B cell (primary cell): ENCODE data around the gene ZIC4. TPM values are rescaled to one million over a fixed set of nuclear protein-coding genes. Genes with fewer than 3 reads are reported as not detected.

ENCODE experiments used
- ATAC-seq: fragments of 200-7000 bp; cut with Tn5 transposase; one replicate; pipeline ENCODE4 v1.10.0; 2021; ENCODE audit warnings: low read depth, mild to moderate bottlenecking, moderate number of reproducible peaks, moderate library complexity
- CTCF ChIA-PET: fragments of 350-600 bp; sonication (Branson Sonifier 250); formaldehyde crosslinking; loops from one replicate; lab custom pipeline; 2021; ENCODE audit warnings: antibody characterized with exemption, inconsistent platforms; lab: Charles Lee
- POLR2A ChIA-PET: fragments of 350-600 bp; sonication (Branson Sonifier 250); formaldehyde crosslinking; loops from one replicate; lab custom pipeline; 2021; ENCODE audit warnings: antibody characterized with exemption; lab: Charles Lee
- DNase-seq: peaks from one replicate; pipeline ENCODE4 v3.0.0; 2013
- H2AFZ ChIP-seq: 2 replicates; pipeline ENCODE4 v1.6.1; 2012; ENCODE audit warnings: mild to moderate bottlenecking, low read depth, low read length; ENCODE audit not compliant: insufficient read depth, poor library complexity, severe bottlenecking
- H3K27ac ChIP-seq, 2 donors: 1 replicate in 1 of 2; 2 replicates in 1 of 2; pipeline ENCODE4 v1.5.1; 2012 to 2013; ENCODE audit warnings: low read length in 2 of 2, mild to moderate bottlenecking in 2 of 2, moderate library complexity in 1 of 2
- H3K27me3 ChIP-seq, 4 experiments: fragments of 200-600 bp in 1 of 4; sonication (generic) in 1 of 4; replicated peaks in 1 of 4; 1 replicate in 2 of 4; 2 replicates in 2 of 4; pipeline versions ENCODE4 v1.6.1 to v1.7.0; 2013 to 2016; ENCODE audit warnings: low read length in 3 of 4, mild to moderate bottlenecking in 2 of 4, mixed read lengths in 1 of 4, moderate library complexity in 1 of 4; ENCODE audit not compliant: insufficient read depth in 4 of 4, control insufficient read depth in 3 of 4; ENCODE audit errors: control extremely low read depth in 1 of 4
- H3K36me3 ChIP-seq, 2 experiments: replicated peaks in 1 of 2; 1 replicate in 1 of 2; 2 replicates in 1 of 2; pipeline versions ENCODE4 v1.6.1 to v1.7.1; 2013; ENCODE audit warnings: low read length in 1 of 2; ENCODE audit not compliant: insufficient read depth in 2 of 2, control insufficient read depth in 1 of 2; ENCODE audit errors: control extremely low read depth in 1 of 2, extremely low read depth in 1 of 2
- H3K4me1 ChIP-seq, 2 donors: fragments of 200-600 bp in 1 of 2; sonication (generic) in 1 of 2; 1 replicate in 1 of 2; 2 replicates in 1 of 2; pipeline versions ENCODE4 v1.5.1 to v1.6.1; 2013 to 2017; ENCODE audit warnings: low read length in 2 of 2; ENCODE audit not compliant: control insufficient read depth in 2 of 2, insufficient read depth in 2 of 2
- H3K4me2 ChIP-seq: replicated peaks from 2 replicates; pipeline ENCODE3; 2012; ENCODE audit warnings: mild to moderate bottlenecking, low read depth, low read length; ENCODE audit not compliant: poor library complexity, severe bottlenecking
- H3K4me3 ChIP-seq, 5 experiments: fragments of 200-600 bp in 1 of 5; sonication (generic) in 1 of 5; 1 replicate in 3 of 5; 2 replicates in 2 of 5; pipeline versions ENCODE4 v1.5.1 to v1.7.0; 2011 to 2016; ENCODE audit warnings: low read length in 4 of 5, mild to moderate bottlenecking in 4 of 5, low read depth in 2 of 5, control low read depth in 1 of 5, moderate library complexity in 1 of 5; ENCODE audit not compliant: insufficient read depth in 1 of 5; ENCODE audit errors: control extremely low read depth in 1 of 5, extremely low read depth in 1 of 5
- H3K79me2 ChIP-seq: fragments of 200-600 bp; sonication (generic); one replicate; pipeline ENCODE4 v1.6.0; 2016; ENCODE audit warnings: low read length; ENCODE audit not compliant: control insufficient read depth, insufficient read depth
- H3K9ac ChIP-seq: fragments of 200-600 bp; sonication (generic); 2 replicates; pipeline ENCODE4 v1.6.1; 2017; ENCODE audit warnings: mild to moderate bottlenecking, low read length, moderate library complexity
- H3K9me3 ChIP-seq, 3 donors: one replicate each; pipeline versions ENCODE4 v1.6.1 to v1.7.1; 2013; ENCODE audit warnings: low read length in 2 of 3; ENCODE audit not compliant: control insufficient read depth in 2 of 3, insufficient read depth in 1 of 3; ENCODE audit errors: control extremely low read depth in 1 of 3
- H4K20me1 ChIP-seq: 2 replicates; pipeline ENCODE4 v1.6.0; 2012; ENCODE audit warnings: mild to moderate bottlenecking, low read length; ENCODE audit not compliant: insufficient read depth, control insufficient read depth, poor library complexity, severe bottlenecking
- H3K27ac Mint-ChIP-seq: one replicate; pipeline ENCODE4 v1.8.0; 2021; ENCODE audit warnings: mixed read lengths
- H3K27me3 Mint-ChIP-seq: one replicate; pipeline ENCODE4 v1.8.0; 2021; ENCODE audit warnings: mixed read lengths
- H3K4me1 Mint-ChIP-seq: one replicate; pipeline ENCODE4 v1.8.0; 2021; ENCODE audit warnings: mixed read lengths
- H3K4me3 Mint-ChIP-seq: one replicate; pipeline ENCODE4 v1.8.0; 2021; ENCODE audit warnings: mixed read lengths
- H3K9me3 Mint-ChIP-seq: one replicate; pipeline ENCODE4 v1.8.0; 2022; ENCODE audit warnings: mixed read lengths; ENCODE audit not compliant: insufficient read depth
- EZH2 ChIP-seq: IDR thresholded peaks from 2 replicates; pipeline ENCODE4 v1.6.1; 2012; ENCODE audit warnings: borderline replicate concordance, low read depth, mild to moderate bottlenecking, moderate library complexity, low read length; ENCODE audit not compliant: insufficient read depth, poor library complexity, severe bottlenecking
- WGBS: methylation state at CpG from one replicate; pipeline ENCODE4 v1.1.5; 2013; ENCODE audit warnings: missing lambda C conversion rate; ENCODE audit not compliant: insufficient coverage; 5-methylcytosine and 5-hydroxymethylcytosine counted together
- intact Hi-C: fragments of 100-400 bp; cut with micrococcal nuclease; formaldehyde crosslinking; loops from one replicate; pipeline ENCODE4 v1.10.0; 2022
- polyA plus RNA-seq: library from polyadenylated mRNA; depleted of rRNA; stranded (reverse); fragments of >200 nt; gene quantifications from 2 replicates; pipeline ENCODE4 v1.2.3, GENCODE V29; 2012
- total RNA-seq, 2 donors: library from RNA; stranded (reverse); fragments of 120-200 nt in 1 of 2; gene quantifications; 1 replicate in 1 of 2; 2 replicates in 1 of 2; pipeline versions ENCODE4 v1.2.3 to v1.2.4, GENCODE V29; 2013 to 2022
- TF ChIP-seq, protein P1 (sequence below): fragments of 200-600 bp; IDR thresholded peaks from one replicate; pipeline ENCODE4 v1.8.0; 2022; ENCODE audit warnings: antibody characterized with exemption, mild to moderate bottlenecking

The ZIC4 gene
- total and polyA plus RNA-seq, 2 donors (not counting 1 experiment from before 2014, with no cell fraction given), result not detected

DNA sequence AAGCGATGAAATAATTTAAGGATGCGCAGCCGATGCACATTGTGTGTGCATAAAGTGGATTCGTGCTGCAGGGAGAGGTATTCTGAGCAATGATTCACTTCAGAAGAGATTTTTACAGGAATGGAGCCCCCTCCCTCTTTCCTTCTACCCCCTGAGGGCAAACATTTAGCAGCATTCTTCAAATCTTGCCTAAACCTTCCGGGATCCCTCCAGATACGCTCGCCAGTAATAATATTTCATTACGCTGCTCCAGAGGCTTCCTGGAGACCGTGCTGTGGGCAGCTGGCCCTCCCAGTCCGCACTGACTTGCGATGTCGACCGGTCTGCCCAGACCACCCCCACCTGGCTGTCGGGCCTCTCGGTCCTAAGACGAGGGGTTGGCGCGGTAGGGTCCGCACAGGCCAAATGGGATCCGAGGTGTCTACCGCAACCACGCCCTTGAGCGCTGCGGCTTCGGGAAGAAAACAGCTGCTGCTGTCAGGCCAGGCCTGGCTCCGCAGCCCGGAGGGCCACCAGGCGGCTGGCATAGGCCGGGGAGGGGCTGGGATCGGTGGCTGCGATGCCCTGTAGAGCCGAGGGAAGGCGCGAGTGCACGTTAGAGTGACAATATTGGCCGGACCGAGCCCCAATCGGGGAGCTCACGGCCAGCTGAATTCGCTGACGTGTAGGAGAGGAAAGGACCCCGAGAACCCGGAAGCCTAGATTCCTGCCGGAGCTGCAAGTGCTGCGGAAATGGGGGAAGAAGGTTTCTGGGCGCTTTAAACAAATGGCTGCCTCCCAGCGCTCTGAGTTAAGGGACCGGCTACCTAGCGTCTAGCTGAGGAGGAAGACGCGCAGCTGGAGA, 14.3 kb downstream of the ZIC4 start:
- H3K4me2 ChIP-seq, result no peak overlapping the region
- no peaks in the 10 kb centered on the region for H3K36me3 ChIP-seq
- no peak overlapping the region for H3K27ac ChIP-seq
- peaks cover 0 to 74% (median 40%) of the 10 kb centered on the region in 4 experiments for H3K27me3 ChIP-seq
- H3K27ac Mint-ChIP-seq, result no peak overlapping the region
- POLR2A ChIA-PET, result no interaction called here
- intact Hi-C loops, result no loop called here
- H3K27me3 Mint-ChIP-seq, result peaks cover 68% of the 10 kb centered on the region
- no peak overlapping the region for H2AFZ ChIP-seq
- no peak for DNase-seq
- H3K79me2 ChIP-seq, result no peaks in the 10 kb centered on the region
- WGBS, result 12% methylated on average over 47 of the region's 51 CpGs
- H3K9me3 Mint-ChIP-seq, result no peaks in the 10 kb centered on the region
- no peaks in the 10 kb centered on the region for H3K4me1 ChIP-seq
- CTCF ChIA-PET, result no interaction called here
- H3K4me1 Mint-ChIP-seq, result no peaks in the 10 kb centered on the region
- no peak overlapping the region for H3K4me3 ChIP-seq
- no peak overlapping the region for H3K9ac ChIP-seq
- no peaks in the 10 kb centered on the region for H4K20me1 ChIP-seq
- ATAC-seq, result no peak
- TF ChIP-seq, protein P1, sequence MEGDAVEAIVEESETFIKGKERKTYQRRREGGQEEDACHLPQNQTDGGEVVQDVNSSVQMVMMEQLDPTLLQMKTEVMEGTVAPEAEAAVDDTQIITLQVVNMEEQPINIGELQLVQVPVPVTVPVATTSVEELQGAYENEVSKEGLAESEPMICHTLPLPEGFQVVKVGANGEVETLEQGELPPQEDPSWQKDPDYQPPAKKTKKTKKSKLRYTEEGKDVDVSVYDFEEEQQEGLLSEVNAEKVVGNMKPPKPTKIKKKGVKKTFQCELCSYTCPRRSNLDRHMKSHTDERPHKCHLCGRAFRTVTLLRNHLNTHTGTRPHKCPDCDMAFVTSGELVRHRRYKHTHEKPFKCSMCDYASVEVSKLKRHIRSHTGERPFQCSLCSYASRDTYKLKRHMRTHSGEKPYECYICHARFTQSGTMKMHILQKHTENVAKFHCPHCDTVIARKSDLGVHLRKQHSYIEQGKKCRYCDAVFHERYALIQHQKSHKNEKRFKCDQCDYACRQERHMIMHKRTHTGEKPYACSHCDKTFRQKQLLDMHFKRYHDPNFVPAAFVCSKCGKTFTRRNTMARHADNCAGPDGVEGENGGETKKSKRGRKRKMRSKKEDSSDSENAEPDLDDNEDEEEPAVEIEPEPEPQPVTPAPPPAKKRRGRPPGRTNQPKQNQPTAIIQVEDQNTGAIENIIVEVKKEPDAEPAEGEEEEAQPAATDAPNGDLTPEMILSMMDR, result no peak
- TF ChIP-seq EZH2, result no peak
- no peak overlapping the region for H3K4me3 Mint-ChIP-seq
- H3K9me3 ChIP-seq, result peaks cover 0 to 70% (median 3%) of the 10 kb centered on the region in 3 donors
